CD4-positive, alpha-beta T cell treated with Interleukin-1 beta for 1 hour (primary cell): Measurements from ENCODE around the gene SAP30BP.
A peak's percentile ranks its signal among the peaks of the same experiment; 100 is the strongest.

Source experiments
- DNase-seq, 2 donors: peaks; one replicate each; pipeline ENCODE4 v3.0.0-alpha.2; 2020 to 2022

SAP30BP gene

GRCh38 chr17:75722542-75723095 lies 55.5 kb downstream of the SAP30BP start:
- DNase-seq, result no peak

GRCh38 chr17:75723171-75723930 lies 56.2 kb downstream of the SAP30BP start:
- DNase-seq, result no peak

GRCh38 chr17:75724016-75725003 lies 57.2 kb downstream of the SAP30BP start:
- no peak for DNase-seq

GRCh38 chr17:75725504-75725903 lies 58.4 kb downstream of the SAP30BP start:
- DNase-seq, result no peak

GRCh38 chr17:75727391-75727790 lies 60.3 kb downstream of the SAP30BP start:
- no peak for DNase-seq

GRCh38 chr17:75729351-75729750 lies 62.2 kb downstream of the SAP30BP start:
- no peak for DNase-seq

- DNase-seq, result no peak
Observed at GRCh38 chr17:75730065-75730464, 62.9 kb downstream of the SAP30BP start.

- DNase-seq, result no peak
Observed at GRCh38 chr17:75731086-75731715, 64.1 kb downstream of the SAP30BP start.

GRCh38 chr17:75731716-75732498 lies 64.8 kb downstream of the SAP30BP start:
- no peak for DNase-seq

- DNase-seq, result no peak
Observed at GRCh38 chr17:75733471-75733870, 66.3 kb downstream of the SAP30BP start.

- no peak for DNase-seq
Observed at GRCh38 chr17:75734674-75735294, 67.6 kb downstream of the SAP30BP start.

GRCh38 chr17:75736173-75736835 lies 69.2 kb downstream of the SAP30BP start:
- DNase-seq, result no peak

- no peak for DNase-seq
Observed at GRCh38 chr17:75737133-75737962, 70.2 kb downstream of the SAP30BP start.

- peak in 1 of 2 donors; percentile 83 for DNase-seq
Observed at GRCh38 chr17:75738218-75738802, 71.2 kb downstream of the SAP30BP start.

- DNase-seq, result no peak
Observed at GRCh38 chr17:75739174-75739573, 72.0 kb downstream of the SAP30BP start.

GRCh38 chr17:75739801-75740200 lies 72.7 kb downstream of the SAP30BP start:
- DNase-seq, result no peak

- no peak for DNase-seq
Observed at GRCh38 chr17:75740215-75740614, 73.1 kb downstream of the SAP30BP start.

GRCh38 chr17:75740631-75741077 lies 73.5 kb downstream of the SAP30BP start:
- no peak for DNase-seq

GRCh38 chr17:75742337-75742736 lies 75.2 kb downstream of the SAP30BP start:
- no peak for DNase-seq
